Measurements from ENCODE around the gene ARHGEF19. TPM values are rescaled to one million over a fixed set of nuclear protein-coding genes. Genes with fewer than 3 reads are reported as not detected.

ARHGEF19 gene
- total and polyA plus RNA-seq, 2 of the 13 experiments (the other 11 are each of a cell fraction or from before 2014, with no cell fraction given), result 1.7 to 1.8 TPM

GRCh38 chr1:16204634-16205333 is 7.7 kb downstream of the ARHGEF19 start (continued):
- TF ChIP-seq, protein P1, sequence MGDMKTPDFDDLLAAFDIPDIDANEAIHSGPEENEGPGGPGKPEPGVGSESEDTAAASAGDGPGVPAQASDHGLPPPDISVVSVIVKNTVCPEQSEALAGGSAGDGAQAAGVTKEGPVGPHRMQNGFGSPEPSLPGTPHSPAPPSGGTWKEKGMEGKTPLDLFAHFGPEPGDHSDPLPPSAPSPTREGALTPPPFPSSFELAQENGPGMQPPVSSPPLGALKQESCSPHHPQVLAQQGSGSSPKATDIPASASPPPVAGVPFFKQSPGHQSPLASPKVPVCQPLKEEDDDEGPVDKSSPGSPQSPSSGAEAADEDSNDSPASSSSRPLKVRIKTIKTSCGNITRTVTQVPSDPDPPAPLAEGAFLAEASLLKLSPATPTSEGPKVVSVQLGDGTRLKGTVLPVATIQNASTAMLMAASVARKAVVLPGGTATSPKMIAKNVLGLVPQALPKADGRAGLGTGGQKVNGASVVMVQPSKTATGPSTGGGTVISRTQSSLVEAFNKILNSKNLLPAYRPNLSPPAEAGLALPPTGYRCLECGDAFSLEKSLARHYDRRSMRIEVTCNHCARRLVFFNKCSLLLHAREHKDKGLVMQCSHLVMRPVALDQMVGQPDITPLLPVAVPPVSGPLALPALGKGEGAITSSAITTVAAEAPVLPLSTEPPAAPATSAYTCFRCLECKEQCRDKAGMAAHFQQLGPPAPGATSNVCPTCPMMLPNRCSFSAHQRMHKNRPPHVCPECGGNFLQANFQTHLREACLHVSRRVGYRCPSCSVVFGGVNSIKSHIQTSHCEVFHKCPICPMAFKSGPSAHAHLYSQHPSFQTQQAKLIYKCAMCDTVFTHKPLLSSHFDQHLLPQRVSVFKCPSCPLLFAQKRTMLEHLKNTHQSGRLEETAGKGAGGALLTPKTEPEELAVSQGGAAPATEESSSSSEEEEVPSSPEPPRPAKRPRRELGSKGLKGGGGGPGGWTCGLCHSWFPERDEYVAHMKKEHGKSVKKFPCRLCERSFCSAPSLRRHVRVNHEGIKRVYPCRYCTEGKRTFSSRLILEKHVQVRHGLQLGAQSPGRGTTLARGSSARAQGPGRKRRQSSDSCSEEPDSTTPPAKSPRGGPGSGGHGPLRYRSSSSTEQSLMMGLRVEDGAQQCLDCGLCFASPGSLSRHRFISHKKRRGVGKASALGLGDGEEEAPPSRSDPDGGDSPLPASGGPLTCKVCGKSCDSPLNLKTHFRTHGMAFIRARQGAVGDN (CRISPR knock-in tag; IDR thresholded peaks at IDR 0.05), result peak; percentile 43
- TF ChIP-seq NKX3-1 (CRISPR knock-in tag; IDR thresholded peaks at IDR 0.05) (no peak), ZNF234 (CRISPR knock-in tag; conservative IDR thresholded peaks at IDR 0.05) (0 out of 2 replicates have a peak, but pooled peaks have one; percentile 33), SAP130 (CRISPR knock-in tag; IDR thresholded peaks at IDR 0.05; ENCODE audit: low read depth) (peak; percentile 38; the same call in 1 of the 2 replicates)

- Histone ChIP-seq H3K27me3 (ENCODE audit: control insufficient read depth in 1 of 2, insufficient read depth in 2 of 2, low read length in 2 of 2) (peaks cover 5 to 13% of the 10 kb centered on the region in 2 experiments; a peak in 2 of 5 replicates), H2AFZ (ENCODE audit: low read length) (no peak overlapping the region), H3K36me3 (replicated peaks in 1 of 2; ENCODE audit: control insufficient read depth in 1 of 2, insufficient read depth in 2 of 2, low read length in 2 of 2) (no peaks in the 10 kb centered on the region), H3K27ac (ENCODE audit: extremely low read length, insufficient read depth, low read length) (no peak overlapping the region), H3K79me2 (ENCODE audit: insufficient read depth, low read length) (no peaks in the 10 kb centered on the region), H4K20me1 (ENCODE audit: insufficient read depth, low read length) (no peaks in the 10 kb centered on the region), H3K9me3 (ENCODE audit: low read length) (no peaks in the 10 kb centered on the region), H3K4me2 (ENCODE audit: low read depth, low read length) (no peak overlapping the region), H3K4me1 (ENCODE audit: insufficient read depth, low read length) (peaks cover 23% of the 10 kb centered on the region), H3K4me3 (replicated peaks in 1 of 3; ENCODE audit: insufficient read depth in 1 of 3, low read depth in 2 of 3, low read length in 3 of 3) (no peak overlapping the region), H3K9ac (ENCODE audit: insufficient read depth, low read depth, low read length) (no peak overlapping the region)
- intact Hi-C loops (cut with micrococcal nuclease; ENCODE audit: unreplicated experiment), result loop anchor here (2.0 kb wide), 1 partner anchor 33 kb away; the partner anchor contains the start of gene CPLANE2
- POLR2A ChIA-PET, result no interaction called here
- BruUV-seq (replicated peaks), result no TSS peak
- DNase-seq (ENCODE audit: low spot score) (no peak), ATAC-seq (no peak), FAIRE-seq (no peak)
- CTCF ChIA-PET (ENCODE audit: low intra/inter-chr PET ratio, low total read pairs), result interaction anchor here (1.9 kb wide), 1 partner anchor 40 kb away, joined by 14 read pairs; no protein-coding TSS in a partner anchor
- in situ Hi-C loops (cut with HindIII; ENCODE audit: extremely low pct_ligation_motif_present, low pct_unique_long_range_greater_than_20kb), result no loop called here
- WGBS (ENCODE audit: low lambda C conversion rate), result 67% methylated on average over 2 of the region's 2 CpGs
- TF ChIP-seq AHR (CRISPR knock-in tag; IDR thresholded peaks at IDR 0.05), result no peak
- no peak for TF ChIP-seq ZNF574 (CRISPR knock-in tag; IDR thresholded peaks at IDR 0.05)
- TF ChIP-seq PLSCR1 (CRISPR knock-in tag; IDR thresholded peaks at IDR 0.05; ENCODE audit: borderline replicate concordance), result no peak
- no peak for TF ChIP-seq ZFP41 (CRISPR knock-in tag; IDR thresholded peaks at IDR 0.05; ENCODE audit: borderline replicate concordance)
- no peak for TF ChIP-seq ZNF549 (CRISPR knock-in tag; IDR thresholded peaks at IDR 0.05)
- TF ChIP-seq RNF2 (conservative IDR thresholded peaks at IDR 0.05; ENCODE audit: low read depth), result no peak
- TF ChIP-seq GLMP (CRISPR knock-in tag; IDR thresholded peaks at IDR 0.05; ENCODE audit: borderline replicate concordance), result no peak
- TF ChIP-seq ZNF619 (CRISPR knock-in tag; IDR thresholded peaks at IDR 0.05), result no peak
These were observed 8.2 kb downstream of the ARHGEF19 start for GRCh38 chr1:16204216-16204615.

Measured in HepG2 (cell line).